ENCODE data around the gene GABRD. TPM values are rescaled to one million over a fixed set of nuclear protein-coding genes. Genes with fewer than 3 reads are reported as not detected.

Gene GABRD
- total and polyA plus RNA-seq, 2 experiments from 2014 or later, result 2.1 to 5.1 TPM

- Mint-ChIP-seq H3K36me3 (ENCODE audit: low read depth) (no peaks in the 10 kb centered on the region), H3K9me3 (no peaks in the 10 kb centered on the region; the same call in 2 of the 3 replicates), H3K27me3 (ENCODE audit: insufficient read depth, low read depth, poor library complexity) (peaks cover 5% of the 10 kb centered on the region), H3K27ac (no peak overlapping the region), H3K4me3 (no peak overlapping the region), H3K4me1 (0 out of 3 replicates have a peak, but pooled peaks cover 2% of the 10 kb centered on the region)
- no peak for ATAC-seq
- H3K27ac ChIP-seq (ENCODE audit: low read depth), result no peak overlapping the region
- H3K27me3 ChIP-seq (ENCODE audit: insufficient read depth), result no peaks in the 10 kb centered on the region
- no peak overlapping the region for H3K4me2 ChIP-seq
- no peaks in the 10 kb centered on the region for H3K79me2 ChIP-seq (replicated peaks; ENCODE audit: insufficient read depth)
- DNase-seq (ENCODE audit: low spot score), result no peak
- no peaks in the 10 kb centered on the region for H4K20me1 ChIP-seq (replicated peaks; ENCODE audit: insufficient read depth)
- TF ChIP-seq STAT1 (IDR thresholded peaks at IDR 0.05; ENCODE audit: unreplicated experiment) (no peak), ZNF331 (CRISPR knock-in tag; IDR thresholded peaks at IDR 0.05; ENCODE audit: low read depth) (peak; percentile 77)
- no peak overlapping the region for H2AFZ ChIP-seq
- H3F3A ChIP-seq (replicated peaks; ENCODE audit: low read depth), result no peaks in the 10 kb centered on the region
- no peak overlapping the region for H3K4me3 ChIP-seq
- H3K36me3 ChIP-seq (ENCODE audit: insufficient read depth), result no peaks in the 10 kb centered on the region
- H3K4me1 ChIP-seq (ENCODE audit: insufficient read depth), result no peaks in the 10 kb centered on the region
- no peaks in the 10 kb centered on the region for H3K9me2 ChIP-seq (ENCODE audit: insufficient read depth)
These were observed 19.1 kb downstream of the GABRD start for GRCh38 chr1:2038229-2038628.

GRCh38 chr1:2039251-2039650 lies 20.1 kb downstream of the GABRD start:
- no peak for ATAC-seq
- TF ChIP-seq POLR2AphosphoS5 (IDR thresholded peaks at IDR 0.05; ENCODE audit: low read depth), result no peak
- TF ChIP-seq ZNF331 (CRISPR knock-in tag; IDR thresholded peaks at IDR 0.05; ENCODE audit: low read depth), result no peak
- TF ChIP-seq EZH2 (IDR thresholded peaks at IDR 0.05; ENCODE audit: low read depth, unreplicated experiment), result no peak
- TF ChIP-seq ZNF114 (CRISPR knock-in tag; IDR thresholded peaks at IDR 0.05), result no peak
- TF ChIP-seq ZNF462 (CRISPR knock-in tag; IDR thresholded peaks at IDR 0.05), result no peak
- no peak for TF ChIP-seq ETS1 (IDR thresholded peaks at IDR 0.05)
- TF ChIP-seq JUNB (IDR thresholded peaks at IDR 0.05; ENCODE audit: unreplicated experiment), result no peak
- no peak for TF ChIP-seq NANOG (IDR thresholded peaks at IDR 0.05; ENCODE audit: borderline replicate concordance)
- TF ChIP-seq EZH2phosphoT487 (IDR thresholded peaks at IDR 0.05; ENCODE audit: unreplicated experiment), result no peak
- TF ChIP-seq STAT1 (IDR thresholded peaks at IDR 0.05; ENCODE audit: unreplicated experiment), result no peak
- TF ChIP-seq CREB1 (CRISPR knock-in tag; IDR thresholded peaks at IDR 0.05; ENCODE audit: low read depth), result no peak
- TF ChIP-seq REST (IDR thresholded peaks at IDR 0.05; ENCODE audit: unreplicated experiment), result no peak

More at GRCh38 chr1:2039251-2039650, 20.1 kb downstream of the GABRD start:
- Mint-ChIP-seq H3K4me3 (no peak overlapping the region), H3K36me3 (ENCODE audit: low read depth) (no peaks in the 10 kb centered on the region), H3K27me3 (ENCODE audit: insufficient read depth, low read depth, poor library complexity) (peaks cover 10% of the 10 kb centered on the region), H3K4me1 (no peaks in the 10 kb centered on the region; the same call in 2 of the 3 replicates), H3K27ac (no peak overlapping the region), H3K9me3 (no peaks in the 10 kb centered on the region; the same call in 2 of the 3 replicates)
- no peaks in the 10 kb centered on the region for H3K9me2 ChIP-seq (ENCODE audit: insufficient read depth)
- H3K4me2 ChIP-seq, result no peak overlapping the region
- no peaks in the 10 kb centered on the region for H4K20me1 ChIP-seq (replicated peaks; ENCODE audit: insufficient read depth)
- H3K27ac ChIP-seq (ENCODE audit: low read depth), result no peak overlapping the region
- no peaks in the 10 kb centered on the region for H3K4me1 ChIP-seq (ENCODE audit: insufficient read depth)
- no peaks in the 10 kb centered on the region for H3K27me3 ChIP-seq (ENCODE audit: insufficient read depth)
- H3K79me2 ChIP-seq (replicated peaks; ENCODE audit: insufficient read depth), result no peaks in the 10 kb centered on the region
- no peak for DNase-seq (ENCODE audit: low spot score)
- no peaks in the 10 kb centered on the region for H3F3A ChIP-seq (replicated peaks; ENCODE audit: low read depth)
- H2AFZ ChIP-seq, result no peak overlapping the region
- no peak overlapping the region for H3K4me3 ChIP-seq
- H3K36me3 ChIP-seq (ENCODE audit: insufficient read depth), result no peaks in the 10 kb centered on the region
